Stimulated activated CD8-positive, alpha-beta memory T cell treated with anti-CD3 and anti-CD28 coated beads, Interleukin-4, amount 100 ng/mL, for 48 hours (primary cell): Measurements from ENCODE around the gene SLC25A15.

ENCODE experiments used
- DNase-seq: peaks from one replicate; pipeline ENCODE4 v3.0.0-alpha.2; 2020

Gene SLC25A15

GRCh38 chr13:40789275-40790153, at the start of gene SLC25A15:
TSS of gene SLC25A15 (plus strand) at chr13:40789611. CDS start at chr13:40793227, 3,616 bp downstream.
- DNase-seq, result peak; percentile 82

GRCh38 chr13:40749327-40749726, 40.1 kb upstream of the SLC25A15 start:
- no peak for DNase-seq

- DNase-seq, result no peak
These were observed 34.2 kb upstream of the SLC25A15 start for GRCh38 chr13:40755082-40755700.

- no peak for DNase-seq
These were observed 33.4 kb upstream of the SLC25A15 start for GRCh38 chr13:40756042-40756441.

- no peak for DNase-seq
These were observed 30.6 kb upstream of the SLC25A15 start for GRCh38 chr13:40758811-40759210.

GRCh38 chr13:40762849-40763248, 26.6 kb upstream of the SLC25A15 start:
- no peak for DNase-seq

GRCh38 chr13:40764587-40765403, 24.6 kb upstream of the SLC25A15 start:
- DNase-seq, result peak; percentile 63

GRCh38 chr13:40765602-40766001, 23.8 kb upstream of the SLC25A15 start:
- no peak for DNase-seq

- DNase-seq, result no peak
These were observed 19.4 kb upstream of the SLC25A15 start for GRCh38 chr13:40769970-40770369.

GRCh38 chr13:40770609-40770933, 18.8 kb upstream of the SLC25A15 start:
- DNase-seq, result no peak

GRCh38 chr13:40770934-40771618, 18.3 kb upstream of the SLC25A15 start, which contains the start of gene MRPS31:
TSS of gene MRPS31 (minus strand) at chr13:40771190. CDS start at chr13:40771136, 54 bp downstream.
- peak; percentile 98 for DNase-seq

GRCh38 chr13:40772765-40773473, 16.5 kb upstream of the SLC25A15 start:
- no peak for DNase-seq

GRCh38 chr13:40774672-40775071, 14.7 kb upstream of the SLC25A15 start:
- no peak for DNase-seq

- peak; percentile 44 for DNase-seq
These were observed 13.2 kb upstream of the SLC25A15 start for GRCh38 chr13:40776232-40776631.

GRCh38 chr13:40776681-40777165, 12.7 kb upstream of the SLC25A15 start:
- peak; percentile 74 for DNase-seq

- peak; percentile 62 for DNase-seq
These were observed 12.1 kb upstream of the SLC25A15 start for GRCh38 chr13:40777166-40777808.

GRCh38 chr13:40777809-40778175, 11.6 kb upstream of the SLC25A15 start:
- no peak for DNase-seq

- no peak for DNase-seq
These were observed 10.4 kb upstream of the SLC25A15 start for GRCh38 chr13:40779049-40779448.

- no peak for DNase-seq
These were observed 9.6 kb upstream of the SLC25A15 start for GRCh38 chr13:40779796-40780285.

- DNase-seq, result no peak
These were observed 8.5 kb upstream of the SLC25A15 start for GRCh38 chr13:40780822-40781401.

GRCh38 chr13:40781717-40782116, 7.7 kb upstream of the SLC25A15 start:
- no peak for DNase-seq
